Heart right ventricle (tissue), 16 donors: ENCODE results near the gene EHMT1. TPM values are rescaled to one million over a fixed set of nuclear protein-coding genes. Genes with fewer than 3 reads are reported as not detected.
A peak's percentile ranks its signal among the peaks of the same experiment; 100 is the strongest.
"Not testable (repeated sequence)": the region's sequence is repeated elsewhere in the genome, so short reads cannot be mapped to it uniquely, and the experiment has no call there.

Experiments
- ATAC-seq, 8 donors: fragments of 200-7000 bp; cut with Tn5 transposase; one replicate each; pipeline ENCODE4 v1.9.1; 2020; ENCODE audit warnings: mild to moderate bottlenecking in 8 of 8, moderate library complexity in 8 of 8, moderate number of reproducible peaks in 1 of 8
- DNase-seq, 2 donors: peaks; one replicate each; pipeline ENCODE4 v3.0.0-alpha.2; 2020
- H3K27ac ChIP-seq, 10 donors: fragments of 200-600 bp; sonication (generic) in 2 of 10; one replicate each; pipeline versions ENCODE4 v1.5.0 to v1.8.0; 2020 to 2022; ENCODE audit warnings: mild to moderate bottlenecking in 3 of 10
- H3K27me3 ChIP-seq, 7 donors: fragments of 200-600 bp; one replicate each; pipeline ENCODE4 v1.8.0; 2021 to 2022; ENCODE audit warnings: mild to moderate bottlenecking in 2 of 7
- H3K36me3 ChIP-seq, 9 donors: fragments of 200-600 bp; sonication (generic) in 1 of 9; one replicate each; pipeline versions ENCODE4 v1.5.0 to v1.8.0; 2020 to 2022; ENCODE audit warnings: mild to moderate bottlenecking in 2 of 9
- H3K4me1 ChIP-seq, 9 donors: fragments of 200-600 bp; sonication (generic) in 1 of 9; one replicate each; pipeline versions ENCODE4 v1.5.0 to v1.8.0; 2020 to 2022; ENCODE audit warnings: mild to moderate bottlenecking in 4 of 9
- H3K4me3 ChIP-seq, 10 donors: fragments of 200-600 bp; sonication (generic) in 2 of 10; one replicate each; pipeline versions ENCODE4 v1.5.0 to v1.8.0; 2020 to 2022; ENCODE audit warnings: mild to moderate bottlenecking in 7 of 10, moderate library complexity in 2 of 10
- H3K9me3 ChIP-seq, 11 donors: fragments of 200-600 bp in 10 of 11; sonication (generic) in 2 of 11; one replicate each; pipeline versions ENCODE4 v1.5.0 to v1.8.0; 2013 to 2022; ENCODE audit warnings: mild to moderate bottlenecking in 2 of 11, control low read depth in 1 of 11, moderate library complexity in 1 of 11
- CTCF ChIP-seq, 9 donors: fragments of 200-600 bp; sonication (generic) in 2 of 9; IDR thresholded peaks; one replicate each; pipeline versions ENCODE4 v1.5.0 to v1.8.0; 2021 to 2022; ENCODE audit warnings: antibody characterized with exemption in 9 of 9, mild to moderate bottlenecking in 5 of 9, moderate library complexity in 1 of 9
- WGBS, 2 donors: extraction: QIAGEN DNeasy Blood & Tissue Kit; methylation state at CpG; one replicate each; pipeline ENCODE4 v1.1.7; 2013; ENCODE audit warnings: inconsistent platforms in 1 of 2; 5-methylcytosine and 5-hydroxymethylcytosine counted together
- intact Hi-C, 10 donors: fragments of 100-400 bp; cut with DNase I; formaldehyde crosslinking; loops; one replicate each; pipeline versions ENCODE4 v1.11.1 to v1.14.2; 2022
- microRNA-seq, 2 donors: library from miRNA; unstranded; fragments of <30 nt; microRNA quantifications; one replicate each; pipeline ENCODE4 v1.2.0, GENCODE V29; 2021
- polyA plus RNA-seq, 2 donors: library from polyadenylated mRNA; stranded (reverse); fragments of 200-250 nt; gene quantifications; one replicate each; pipeline ENCODE4 v1.2.3, GENCODE V29; 2013
- total RNA-seq, 10 donors: library from RNA; stranded (reverse); fragmentation: NEBNext Ultra II Directional in 3 of 10; extraction: Animal tissue kit (Norgen Biotek cat#: 25700) in 3 of 10; gene quantifications; one replicate each; pipeline versions ENCODE4 v1.2.1 to v1.2.4, GENCODE V29; 2021 to 2023
- donor health status: Arrhythmogenic right ventricular cardiomyopathy.
- donor health status: ischemic (EF 13 %, LVEDD 7.1; RV severe dilation, severe dysfunction).
- donor health status: healthy with polysubstance abuse.
- donor health status: DM: no; HTN: yes; CAD: no.
- donor health status: DM: no; HTN: no; CAD: no.
- donor health status: ischemic (EF 25% LVEDD 6.9; RV normal size, moderate dysfunction).
- donor health status: ischemic (EF 25% LVEDD 5.7; RV mildly dilated, moderate dysfunction).
- donor health status: healthy.
- donor health status: DM: yes; HTN: yes; CAD: no.
- donor health status: Ischemic cardiomyopathy.
- donor health status: ischemic (EF 35%, LVEDD 5.7; RV mildly dilated, moderate dysfunction).
- donor health status: nonischemic (EF 11% LVEDD 7.7; RV severe dilation, severe dysfunction).
- donor health status: DM: yes; HTN: yes; CAD: no.
- donor health status: PGD.
- donor health status: ischemic (EF 29% LVEDD 5.4; RV normal size, mild dysfunction).
- donor health status: nonischemic (EF 23%, LVEDD 6.1; RV moderate dilation, normal function).

The EHMT1 gene
- total and polyA plus RNA-seq, 12 donors, result 19.6 to 45.1 (median 31.1) TPM

- no peak overlapping the region for H3K4me3 ChIP-seq
- H3K27me3 ChIP-seq, result peaks cover 17 to 42% (median 35%) of the 10 kb centered on the region in 7 donors
- ATAC-seq (no peak), DNase-seq (no peak)
- H3K27ac ChIP-seq, result no peak overlapping the region
- H3K4me1 ChIP-seq, result peaks cover 0 to 8% (median 4%) of the 10 kb centered on the region in 9 donors
- intact Hi-C loops, result no loop called here
- TF ChIP-seq CTCF (IDR thresholded peaks at IDR 0.05), result no peak
- WGBS, 2 donors, result 65 to 71% methylated on average over 19 of the region's 19 CpGs
- no peaks in the 10 kb centered on the region for H3K9me3 ChIP-seq
- H3K36me3 ChIP-seq, result no peaks in the 10 kb centered on the region
These were observed 263.0 kb downstream of the EHMT1 start for GRCh38 chr9:137881591-137882505.

- no peak overlapping the region for H3K4me3 ChIP-seq
- H3K4me1 ChIP-seq, result peaks cover 0 to 8% (median 4%) of the 10 kb centered on the region in 9 donors
- peaks cover 12 to 36% (median 29%) of the 10 kb centered on the region in 7 donors for H3K27me3 ChIP-seq
- intact Hi-C loops, result no loop called here
- H3K9me3 ChIP-seq, result no peaks in the 10 kb centered on the region
- no peak for DNase-seq
- no peak overlapping the region for H3K27ac ChIP-seq
- no peak for ATAC-seq
- WGBS, 2 donors, result 83 to 88% methylated on average over 10 of the region's 10 CpGs
- H3K36me3 ChIP-seq, result no peaks in the 10 kb centered on the region
- TF ChIP-seq CTCF (IDR thresholded peaks at IDR 0.05), result no peak
These were observed 263.7 kb downstream of the EHMT1 start for GRCh38 chr9:137882506-137882821.

- intact Hi-C loops, DNase-seq, H3K9me3 ChIP-seq, H3K36me3 ChIP-seq, ATAC-seq, H3K4me3 ChIP-seq, H3K4me1 ChIP-seq, H3K27ac ChIP-seq: not testable (repeated sequence)
- H3K27me3 ChIP-seq, result peaks cover 3 to 26% (median 17%) of the 10 kb centered on the region in 7 donors
- 90 to 100% methylated on average over 1 to 2 of the region's 6 CpGs for WGBS, 2 donors
These were observed 265.2 kb downstream of the EHMT1 start for GRCh38 chr9:137883977-137884376.

- H3K4me1 ChIP-seq, H3K9me3 ChIP-seq, intact Hi-C loops, H3K4me3 ChIP-seq, H3K36me3 ChIP-seq, H3K27ac ChIP-seq, DNase-seq: not testable (repeated sequence)
- peaks cover 0 to 20% (median 13%) of the 10 kb centered on the region in 7 donors for H3K27me3 ChIP-seq
- peak in 1 of 8 donors; percentile 48 for ATAC-seq
- 21 to 28% methylated on average over 5 to 6 of the region's 7 CpGs for WGBS, 2 donors
These were observed 265.7 kb downstream of the EHMT1 start for GRCh38 chr9:137884547-137884946.

GRCh38 chr9:137885121-137885520 lies 266.3 kb downstream of the EHMT1 start:
- H3K36me3 ChIP-seq, H3K4me1 ChIP-seq, DNase-seq, H3K9me3 ChIP-seq, ATAC-seq, H3K27ac ChIP-seq, H3K4me3 ChIP-seq, intact Hi-C loops: not testable (repeated sequence)
- peaks cover 0 to 15% (median 8%) of the 10 kb centered on the region in 7 donors for H3K27me3 ChIP-seq
- WGBS, 2 donors, result 77 to 79% methylated on average over 10 of the region's 12 CpGs

Small RNAs within 50 kb of the gene (microRNA-seq; reads per million reads assigned to microRNA genes)
- 0 reads per million in 2 donors for gene MIR602

Other genes starting within 250 kb of the EHMT1 start
- gene EXD3, start 195.8 kb upstream of the EHMT1 start, total RNA-seq, result 10 to 100 TPM in 3 of 10 donors, 1 to 10 TPM in 7; 7.8 to 14.0 (median 9.2) TPM
- 10 to 100 TPM in 1 of 2 donors, 1 to 10 TPM in 1; 5.8 to 33.0 TPM for gene EXD3, start 195.8 kb upstream of the EHMT1 start, polyA plus RNA-seq
- gene NOXA1, start 195.6 kb upstream of the EHMT1 start, total RNA-seq, result 1 to 10 TPM; 2.5 to 5.3 (median 3.0) TPM
- 10 to 100 TPM in 1 of 2 donors, under 1 TPM in 1; 0.62 to 10.6 TPM for gene NOXA1, start 195.6 kb upstream of the EHMT1 start, polyA plus RNA-seq
- gene ENTPD8, start 177.6 kb upstream of the EHMT1 start, total RNA-seq, result not detected
- under 1 TPM; 0.03 to 0.15 TPM for gene ENTPD8, start 177.6 kb upstream of the EHMT1 start, polyA plus RNA-seq
- gene NSMF, start 159.7 kb upstream of the EHMT1 start, total RNA-seq, result 10 to 100 TPM in 4 of 10 donors, 1 to 10 TPM in 6; 5.3 to 17.0 (median 9.0) TPM
- gene NSMF, start 159.7 kb upstream of the EHMT1 start, polyA plus RNA-seq, result 10 to 100 TPM; 18.3 to 29.3 TPM
- 10 to 100 TPM in 5 of 10 donors, 1 to 10 TPM in 5; 6.6 to 13.0 (median 9.4) TPM for gene PNPLA7, start 68.6 kb upstream of the EHMT1 start, total RNA-seq
- gene PNPLA7, start 68.6 kb upstream of the EHMT1 start, polyA plus RNA-seq, result 10 to 100 TPM in 1 of 2 donors, under 1 TPM in 1; 0.83 to 22.6 TPM
- 100 to 1,000 TPM; 133 to 348 (median 203) TPM for gene MRPL41, start 67.1 kb upstream of the EHMT1 start, total RNA-seq
- 1,000 to 10,000 TPM in 1 of 2 donors, 100 to 1,000 TPM in 1; 317 to 1,052 TPM for gene MRPL41, start 67.1 kb upstream of the EHMT1 start, polyA plus RNA-seq
- 10 to 100 TPM; 11.7 to 20.3 (median 17.8) TPM for gene DPH7, start 40.1 kb upstream of the EHMT1 start, total RNA-seq
- 10 to 100 TPM; 16.8 to 51.4 TPM for gene DPH7, start 40.1 kb upstream of the EHMT1 start, polyA plus RNA-seq
- gene ZMYND19, start 28.5 kb upstream of the EHMT1 start, total RNA-seq, result 10 to 100 TPM in 3 of 10 donors, 1 to 10 TPM in 7; 8.0 to 14.3 (median 8.9) TPM
- gene ZMYND19, start 28.5 kb upstream of the EHMT1 start, polyA plus RNA-seq, result 10 to 100 TPM; 13.9 to 22.3 TPM
- gene ARRDC1, start 13.3 kb upstream of the EHMT1 start, total RNA-seq, result 10 to 100 TPM; 10.3 to 20.3 (median 14.1) TPM
- gene ARRDC1, start 13.3 kb upstream of the EHMT1 start, polyA plus RNA-seq, result 10 to 100 TPM; 28.3 to 93.1 TPM